ENCODE data around the gene KCNH2. TPM values are rescaled to one million over a fixed set of nuclear protein-coding genes. Genes with fewer than 3 reads are reported as not detected.

The KCNH2 gene
- total and polyA plus RNA-seq, 2 of the 8 experiments (the other 6 are each of a cell fraction or from before 2014, with no cell fraction given): 8.0 to 15.0 TPM

DNA sequence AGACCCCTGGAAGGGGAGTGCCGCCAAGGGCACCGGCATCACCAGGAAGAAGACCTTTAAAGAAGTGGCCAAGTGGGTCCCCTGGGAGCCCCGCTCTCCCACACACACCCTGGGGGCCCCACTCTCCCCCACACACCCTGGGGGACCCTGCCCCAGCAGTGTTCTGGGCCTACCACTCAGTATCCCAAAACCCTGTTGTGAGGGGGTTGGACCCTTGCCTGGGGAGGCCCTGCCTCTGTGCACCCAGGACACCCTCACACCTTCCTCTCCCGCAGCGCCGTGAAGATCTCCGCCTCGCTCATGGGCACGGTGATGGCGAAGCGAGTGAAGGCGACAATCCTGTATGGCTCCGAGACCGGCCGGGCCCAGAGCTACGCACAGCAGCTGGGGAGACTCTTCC is 23.4 kb upstream of the KCNH2 start:
- Histone ChIP-seq H3K9ac (replicated peaks in 1 of 4; ENCODE audit: extremely low read depth in 1 of 4, low read depth in 3 of 4, low read length in 3 of 4) (no peak overlapping the region), H3K27ac (ENCODE audit: low read depth, low read length) (no peak overlapping the region), H3K4me2 (ENCODE audit: insufficient read depth in 1 of 2, low read depth in 2 of 2, low read length in 2 of 2) (no peak overlapping the region), H3K36me3 (ENCODE audit: control insufficient read depth in 2 of 4, insufficient read depth in 4 of 4, low read length in 3 of 4) (no peaks in the 10 kb centered on the region), H2BK15ac (ENCODE audit: low read length) (no peak overlapping the region), H3K27me3 (replicated peaks in 1 of 4; ENCODE audit: control insufficient read depth in 3 of 4, extremely low read depth in 1 of 4, insufficient read depth in 3 of 4, low read length in 3 of 4) (no peaks in the 10 kb centered on the region), H3K4me3 (ENCODE audit: extremely low read depth in 1 of 4, insufficient read depth in 2 of 4, low read depth in 3 of 4, low read length in 4 of 4) (no peak overlapping the region), H3K79me2 (ENCODE audit: control insufficient read depth in 1 of 2, insufficient read depth in 2 of 2, low read length in 2 of 2) (no peaks in the 10 kb centered on the region), H3K79me1 (ENCODE audit: low read depth, low read length) (no peaks in the 10 kb centered on the region), H3K56ac (replicated peaks; ENCODE audit: insufficient read length, low read depth, low read length) (no peak overlapping the region), H2AK5ac (ENCODE audit: low read depth, low read length) (no peak overlapping the region), H3K9me3 (ENCODE audit: insufficient read depth in 2 of 2, low read depth in 1 of 2, low read length in 1 of 2) (no peaks in the 10 kb centered on the region), H2AFZ (ENCODE audit: low read length) (no peak overlapping the region), H3K23ac (ENCODE audit: insufficient read length) (no peak overlapping the region), H2BK120ac (replicated peaks; ENCODE audit: low read depth, low read length) (no peak overlapping the region), H4K5ac (ENCODE audit: insufficient read length, low read depth, low read length) (no peak overlapping the region), H3K4ac (replicated peaks; ENCODE audit: insufficient read length, low read depth, low read length) (no peak overlapping the region), H2BK12ac (ENCODE audit: low read depth, low read length) (no peak overlapping the region), H2BK5ac (ENCODE audit: low read depth, low read length) (no peak overlapping the region), H3K18ac (ENCODE audit: extremely low read depth, low read length) (no peak overlapping the region), H3K23me2 (ENCODE audit: low read depth, low read length) (peaks cover 6% of the 10 kb centered on the region; the same call in 1 of the 2 replicates), H3K14ac (ENCODE audit: insufficient read length) (no peak overlapping the region), H4K8ac (ENCODE audit: extremely low read depth, insufficient read depth, low read length) (no peak overlapping the region), H4K20me1 (replicated peaks in 1 of 2; ENCODE audit: control insufficient read depth in 1 of 2, insufficient read depth in 2 of 2, low read length in 2 of 2) (no peaks in the 10 kb centered on the region), H2BK20ac (ENCODE audit: low read length) (no peak overlapping the region), H3K4me1 (replicated peaks in 1 of 4; ENCODE audit: control insufficient read depth in 3 of 4, insufficient read depth in 4 of 4, low read length in 3 of 4) (peaks cover 0 to 7% (median 1%) of the 10 kb centered on the region in 4 experiments; a peak in 1 of 7 replicates), H4K91ac (replicated peaks; ENCODE audit: insufficient read length, low read length) (no peak overlapping the region)
- TF ChIP-seq RBBP5 (IDR thresholded peaks at IDR 0.05; ENCODE audit: borderline replicate concordance, low read depth, low read length) (no peak), BACH1 (IDR thresholded peaks at IDR 0.05; ENCODE audit: low read length) (no peak), SP4 (IDR thresholded peaks at IDR 0.05; ENCODE audit: low read length) (no peak), CBX5 (IDR thresholded peaks at IDR 0.05; ENCODE audit: low read depth, low read length) (no peak)
- TF ChIP-seq, protein P1, sequence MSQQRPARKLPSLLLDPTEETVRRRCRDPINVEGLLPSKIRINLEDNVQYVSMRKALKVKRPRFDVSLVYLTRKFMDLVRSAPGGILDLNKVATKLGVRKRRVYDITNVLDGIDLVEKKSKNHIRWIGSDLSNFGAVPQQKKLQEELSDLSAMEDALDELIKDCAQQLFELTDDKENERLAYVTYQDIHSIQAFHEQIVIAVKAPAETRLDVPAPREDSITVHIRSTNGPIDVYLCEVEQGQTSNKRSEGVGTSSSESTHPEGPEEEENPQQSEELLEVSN (IDR thresholded peaks at IDR 0.05): no peak
- FAIRE-seq (no peak), DNase-seq (ENCODE audit: low read depth in 1 of 2, low spot score in 2 of 2) (no peak)
- ChIA-PET CTCF (ENCODE audit: partially characterized antibody) (interaction anchor here (1.6 to 5.7 kb wide), 2 partner anchors 8 to 11 kb away, joined by 4 to 56 read pairs; no protein-coding TSS in a partner anchor), POLR2A (ENCODE audit: partially characterized antibody) (no interaction called here)
- WGBS, 2 experiments (ENCODE audit: extremely low coverage in 1 of 2, insufficient coverage in 1 of 2, insufficient read length in 1 of 2, insufficient replicate concordance in 2 of 2, low coverage in 1 of 2, low lambda C conversion rate in 2 of 2, missing lambda C conversion rate in 1 of 2): 91% methylated on average over 10 of the region's 16 CpGs; no CpG with 5 or more reads in 1 of the 2 experiments

Measured in H1 (cell line).